ENCODE measurements around the gene BANP.

The BANP gene

DNA sequence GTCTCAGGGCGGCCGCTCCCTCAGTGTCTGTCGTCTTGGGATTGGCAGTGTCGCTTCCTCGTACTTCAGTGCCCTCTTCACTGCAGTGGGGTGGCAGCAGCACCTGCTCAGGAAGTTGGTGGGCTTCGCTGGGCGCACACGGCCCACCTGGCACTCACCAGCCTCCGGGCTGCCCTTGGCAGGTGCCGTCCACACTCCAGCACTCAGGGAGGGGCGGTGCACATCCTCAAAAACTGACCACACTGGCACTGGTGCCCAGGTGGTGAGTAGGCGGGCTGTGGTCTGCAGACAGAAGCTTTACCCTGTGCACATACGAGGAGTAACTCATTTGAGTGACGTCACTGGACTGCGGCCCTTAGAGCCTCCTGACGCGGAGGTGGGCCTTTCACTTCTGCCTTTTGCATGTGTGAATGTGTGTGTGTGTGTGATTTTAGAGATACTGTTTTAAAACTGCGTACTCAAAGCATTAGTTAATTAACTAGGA is 94.6 kb downstream of the BANP start:
- TF ChIP-seq, protein P1, sequence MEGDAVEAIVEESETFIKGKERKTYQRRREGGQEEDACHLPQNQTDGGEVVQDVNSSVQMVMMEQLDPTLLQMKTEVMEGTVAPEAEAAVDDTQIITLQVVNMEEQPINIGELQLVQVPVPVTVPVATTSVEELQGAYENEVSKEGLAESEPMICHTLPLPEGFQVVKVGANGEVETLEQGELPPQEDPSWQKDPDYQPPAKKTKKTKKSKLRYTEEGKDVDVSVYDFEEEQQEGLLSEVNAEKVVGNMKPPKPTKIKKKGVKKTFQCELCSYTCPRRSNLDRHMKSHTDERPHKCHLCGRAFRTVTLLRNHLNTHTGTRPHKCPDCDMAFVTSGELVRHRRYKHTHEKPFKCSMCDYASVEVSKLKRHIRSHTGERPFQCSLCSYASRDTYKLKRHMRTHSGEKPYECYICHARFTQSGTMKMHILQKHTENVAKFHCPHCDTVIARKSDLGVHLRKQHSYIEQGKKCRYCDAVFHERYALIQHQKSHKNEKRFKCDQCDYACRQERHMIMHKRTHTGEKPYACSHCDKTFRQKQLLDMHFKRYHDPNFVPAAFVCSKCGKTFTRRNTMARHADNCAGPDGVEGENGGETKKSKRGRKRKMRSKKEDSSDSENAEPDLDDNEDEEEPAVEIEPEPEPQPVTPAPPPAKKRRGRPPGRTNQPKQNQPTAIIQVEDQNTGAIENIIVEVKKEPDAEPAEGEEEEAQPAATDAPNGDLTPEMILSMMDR (IDR thresholded peaks at IDR 0.05; ENCODE audit: low read depth, low read length, missing control alignments): no peak
- Histone ChIP-seq H3K4me3 (ENCODE audit: low read depth, low read length) (no peak overlapping the region), H3K27me3 (replicated peaks) (no peaks in the 10 kb centered on the region), H3K27ac (no peak overlapping the region), H3K36me3 (replicated peaks) (peaks cover 5% of the 10 kb centered on the region)
- DNase-seq: no peak
- in situ Hi-C loops (cut with HindIII; ENCODE audit: low pct_ligation_motif_present, low sequenced_read_pairs): no loop called here

DNA sequence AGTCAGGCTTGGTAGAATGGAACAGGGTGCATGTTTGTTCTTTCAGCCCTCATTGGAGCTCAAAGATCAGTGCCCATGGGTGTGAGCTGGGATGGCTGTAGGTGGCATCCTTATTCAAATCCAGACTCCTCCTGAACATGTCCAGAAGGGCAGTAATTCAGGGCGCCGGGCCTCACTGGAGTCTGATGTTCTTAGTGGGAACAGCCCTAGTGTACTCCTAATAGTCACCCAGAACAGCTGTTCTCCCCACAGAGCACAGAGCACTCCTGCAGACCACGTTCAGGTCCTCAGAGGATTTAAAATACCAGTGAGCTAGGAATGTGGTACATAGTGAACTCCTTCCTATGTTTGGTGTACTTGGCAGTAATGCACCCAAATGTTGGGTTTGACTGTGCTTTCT is 96.2 kb downstream of the BANP start:
- no peak for DNase-seq
- no peak overlapping the region for H3K27ac ChIP-seq
- in situ Hi-C loops (cut with HindIII; ENCODE audit: low pct_ligation_motif_present, low sequenced_read_pairs): no loop called here
- H3K36me3 ChIP-seq (replicated peaks): peaks cover 9% of the 10 kb centered on the region
- TF ChIP-seq, protein P1 (IDR thresholded peaks at IDR 0.05; ENCODE audit: low read depth, low read length, missing control alignments): no peak
- H3K27me3 ChIP-seq (replicated peaks): no peaks in the 10 kb centered on the region
- H3K4me3 ChIP-seq (ENCODE audit: low read depth, low read length): no peak overlapping the region

DNA sequence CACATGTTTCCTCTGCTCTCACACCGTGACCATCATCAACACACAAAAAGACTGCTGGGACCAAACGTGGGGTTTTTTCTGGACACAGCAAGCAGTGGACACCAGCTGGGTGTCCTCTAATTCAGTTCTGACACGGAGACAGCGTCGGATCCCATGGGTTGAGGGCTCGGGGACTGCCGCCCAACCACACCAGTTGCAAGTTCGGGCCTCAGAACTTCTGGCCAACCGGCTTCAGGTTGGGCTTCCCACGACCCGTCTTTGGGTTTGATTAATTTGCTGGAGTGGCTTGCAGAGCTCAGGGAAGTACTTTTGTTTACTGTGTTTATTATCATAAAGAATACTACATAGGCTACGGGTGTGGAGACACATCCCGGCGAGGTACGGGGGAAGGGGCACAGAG is 97.8 kb downstream of the BANP start:
- in situ Hi-C loops (cut with HindIII; ENCODE audit: low pct_ligation_motif_present, low sequenced_read_pairs): no loop called here

DNA sequence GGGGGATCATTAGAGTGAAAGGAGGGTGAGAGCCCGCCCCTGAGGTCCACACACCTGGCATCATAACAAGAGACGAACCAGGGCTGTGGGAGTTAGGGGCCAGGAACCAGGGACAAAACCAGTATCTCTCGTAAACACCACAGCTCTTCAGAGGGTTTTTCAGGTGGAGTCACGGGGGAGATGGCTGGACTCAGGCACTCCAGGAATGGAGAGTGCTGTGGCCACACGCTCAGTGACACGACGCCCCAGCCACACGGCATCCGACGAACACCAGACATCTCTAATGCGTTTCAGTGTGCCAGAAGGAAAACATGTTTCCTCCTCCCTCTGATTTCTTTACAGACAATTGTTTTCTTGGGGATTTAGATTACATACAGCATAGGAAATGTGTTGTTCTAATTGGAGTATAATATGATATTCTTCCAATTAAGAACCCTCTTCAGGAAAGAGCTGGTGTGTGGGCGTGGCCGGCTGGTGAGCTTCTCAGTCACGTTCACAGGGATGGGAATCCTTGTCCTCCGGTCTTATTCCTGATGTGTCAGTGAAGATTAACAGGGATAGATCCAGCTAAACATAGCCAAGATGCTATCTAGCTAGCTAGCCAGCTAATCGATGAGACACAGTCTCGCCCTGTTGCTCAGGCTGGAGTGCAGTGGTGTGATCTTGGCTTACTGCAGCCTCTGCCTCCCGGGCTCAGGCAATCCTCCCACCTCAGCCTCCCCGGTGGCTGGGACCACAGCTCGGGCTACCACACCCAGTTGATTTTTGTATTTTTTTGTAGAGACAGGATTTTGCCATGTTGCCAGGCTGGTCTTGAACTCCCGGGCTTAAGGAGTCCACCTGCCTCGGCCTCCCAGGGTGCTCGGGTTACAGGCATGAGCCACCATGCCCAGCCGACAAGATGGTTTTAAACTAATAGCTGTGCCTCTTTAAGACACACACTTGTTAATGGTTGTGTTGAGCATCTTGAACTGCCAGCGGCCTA is 98.6 kb downstream of the BANP start:
- H3K4me3 ChIP-seq (ENCODE audit: low read depth, low read length): no peak overlapping the region
- H3K27me3 ChIP-seq (replicated peaks): no peaks in the 10 kb centered on the region
- in situ Hi-C loops (cut with HindIII; ENCODE audit: low pct_ligation_motif_present, low sequenced_read_pairs): no loop called here
- TF ChIP-seq, protein P1 (IDR thresholded peaks at IDR 0.05; ENCODE audit: low read depth, low read length, missing control alignments): no peak
- DNase-seq: no peak
- peaks cover 13% of the 10 kb centered on the region for H3K36me3 ChIP-seq (replicated peaks)
- H3K27ac ChIP-seq: no peak overlapping the region

More for the DNA sequence above, 97.8 kb downstream of the BANP start:
- Histone ChIP-seq H3K36me3 (replicated peaks) (peaks cover 13% of the 10 kb centered on the region), H3K4me3 (ENCODE audit: low read depth, low read length) (no peak overlapping the region), H3K27me3 (replicated peaks) (no peaks in the 10 kb centered on the region), H3K27ac (no peak overlapping the region)
- no peak for DNase-seq
- TF ChIP-seq, protein P1 (IDR thresholded peaks at IDR 0.05; ENCODE audit: low read depth, low read length, missing control alignments): no peak

DNA sequence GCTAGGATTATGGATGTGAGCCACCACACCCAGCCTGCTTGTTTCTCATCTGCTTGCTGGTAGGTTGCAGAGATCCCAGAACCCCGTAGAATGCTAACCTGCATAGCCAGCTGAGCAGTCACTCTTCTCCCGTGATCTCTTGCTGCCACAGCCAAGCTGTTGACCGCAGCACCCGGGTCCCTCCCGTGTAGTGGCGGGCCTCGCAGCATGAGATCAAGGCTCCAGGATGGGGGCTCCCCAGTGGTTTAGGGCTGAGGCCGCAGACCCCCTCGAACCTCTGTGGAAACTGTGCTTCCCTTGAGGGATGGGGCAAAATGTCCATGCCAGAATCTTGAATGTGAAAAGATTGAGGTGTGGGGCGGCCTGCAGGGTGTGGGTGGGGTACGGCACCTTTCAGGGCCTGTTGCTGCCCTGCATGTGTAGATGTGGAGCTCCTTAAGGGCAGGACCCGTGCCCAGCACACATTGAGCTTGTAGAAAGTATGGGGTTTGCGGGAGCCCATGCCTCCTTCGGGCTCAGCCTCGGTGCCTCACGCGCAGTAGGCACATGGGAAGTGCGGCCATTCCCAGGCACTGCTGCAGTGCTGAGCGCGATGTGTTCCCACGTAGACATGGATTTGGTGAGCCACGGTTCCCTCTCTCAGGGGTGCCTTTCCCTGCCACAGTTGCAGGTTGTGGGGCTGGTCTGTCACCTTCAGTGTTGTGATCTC is 99.9 kb downstream of the BANP start:
- no peak overlapping the region for H3K27ac ChIP-seq
- H3K36me3 ChIP-seq (replicated peaks): peaks cover 13% of the 10 kb centered on the region
- TF ChIP-seq, protein P1 (IDR thresholded peaks at IDR 0.05; ENCODE audit: low read depth, low read length, missing control alignments): no peak
- H3K27me3 ChIP-seq (replicated peaks): no peaks in the 10 kb centered on the region
- no peak overlapping the region for H3K4me3 ChIP-seq (ENCODE audit: low read depth, low read length)
- in situ Hi-C loops (cut with HindIII; ENCODE audit: low pct_ligation_motif_present, low sequenced_read_pairs): no loop called here
- DNase-seq: no peak
